Small intestine (tissue), 7 donors: ENCODE measurements around the gene RGSL1. TPM values are rescaled to one million over a fixed set of nuclear protein-coding genes. Genes with fewer than 3 reads are reported as not detected.
A peak's percentile ranks its signal among the peaks of the same experiment; 100 is the strongest.

ENCODE experiments used
- DNase-seq, 2 donors: peaks; one replicate each; pipeline versions ENCODE4 v3.0.0 to v3.0.0-alpha.2; 2013
- FAIRE-seq: peaks from 2 replicates; lab custom pipeline; 2012; peaks lifted over from hg19 to GRCh38; lab: Jason Lieb, UNC
- H3K27ac ChIP-seq, 3 donors: one replicate each; pipeline ENCODE4 v1.5.1; 2013; ENCODE audit warnings: low read length in 2 of 3, mild to moderate bottlenecking in 2 of 3, control low read depth in 1 of 3, inconsistent platforms in 1 of 3, low read depth in 1 of 3, moderate library complexity in 1 of 3
- H3K27me3 ChIP-seq, 3 donors: one replicate each; pipeline ENCODE4 v1.6.1; 2013; ENCODE audit warnings: low read length in 3 of 3, inconsistent platforms in 1 of 3; ENCODE audit not compliant: control insufficient read depth in 3 of 3, insufficient read depth in 3 of 3
- H3K36me3 ChIP-seq, 3 donors: one replicate each; pipeline ENCODE4 v1.6.1; 2013; ENCODE audit warnings: low read length in 3 of 3, inconsistent platforms in 1 of 3, low read depth in 1 of 3, mild to moderate bottlenecking in 1 of 3, moderate library complexity in 1 of 3; ENCODE audit not compliant: control insufficient read depth in 3 of 3, insufficient read depth in 2 of 3
- H3K4me1 ChIP-seq, 3 donors: one replicate each; pipeline ENCODE4 v1.6.1; 2013; ENCODE audit warnings: low read length in 2 of 3, inconsistent platforms in 1 of 3, low read depth in 1 of 3, mild to moderate bottlenecking in 1 of 3, moderate library complexity in 1 of 3; ENCODE audit not compliant: control insufficient read depth in 3 of 3, insufficient read depth in 2 of 3
- H3K4me3 ChIP-seq, 3 donors: one replicate each; pipeline ENCODE4 v1.5.1; 2013; ENCODE audit warnings: low read length in 3 of 3, control low read depth in 1 of 3, inconsistent platforms in 1 of 3, low read depth in 1 of 3, mild to moderate bottlenecking in 1 of 3, moderate library complexity in 1 of 3
- H3K9me3 ChIP-seq, 2 donors: one replicate each; pipeline ENCODE4 v1.6.1; 2013; ENCODE audit warnings: low read depth in 1 of 2, low read length in 1 of 2; ENCODE audit not compliant: control insufficient read depth in 2 of 2, insufficient read depth in 1 of 2
- WGBS, 3 donors: extraction: QIAGEN DNeasy Blood & Tissue Kit; methylation state at CpG; one replicate each; pipeline ENCODE4 v1.1.7; 2013; 5-methylcytosine and 5-hydroxymethylcytosine counted together
- polyA plus RNA-seq, 4 donors: library from polyadenylated mRNA; stranded (reverse) in 3 of 4; unstranded in 1 of 4; fragments of 200-250 nt in 3 of 4; fragments of 120-200 nt in 1 of 4; gene quantifications; one replicate each; pipeline versions ENCODE4 v1.2.1 to v1.2.3, GENCODE V29; 2013
- donor health status: healthy with polysubstance abuse.
- donor health status: control.
- donor health status: control.
- donor health status: Bipolar disorder and iron deficiency.
- donor health status: healthy.

Gene RGSL1
- polyA plus RNA-seq, 4 donors: not detected

GRCh38 chr1:182601416-182601786, 151.5 kb downstream of the RGSL1 start:
- H3K4me1 ChIP-seq: peaks cover 0 to 9% (median 0%) of the 10 kb centered on the region in 3 donors
- H3K9me3 ChIP-seq: no peaks in the 10 kb centered on the region
- FAIRE-seq: no peak
- H3K27ac ChIP-seq: no peak overlapping the region
- peaks cover 0 to 22% (median 0%) of the 10 kb centered on the region in 3 donors for H3K27me3 ChIP-seq
- peak; percentile 79 to 81 for DNase-seq
- H3K4me3 ChIP-seq: no peak overlapping the region
- peaks cover 0 to 3% (median 0%) of the 10 kb centered on the region in 3 donors for H3K36me3 ChIP-seq
- 22 to 28% (median 26%) methylated on average over 6 of the region's 6 CpGs for WGBS, 3 donors

- Histone ChIP-seq H3K27me3 (peaks cover 0 to 22% (median 0%) of the 10 kb centered on the region in 3 donors), H3K9me3 (no peaks in the 10 kb centered on the region), H3K36me3 (peaks cover 0 to 3% (median 0%) of the 10 kb centered on the region in 3 donors), H3K27ac (no peak overlapping the region), H3K4me1 (peaks cover 0 to 9% (median 0%) of the 10 kb centered on the region in 3 donors), H3K4me3 (no peak overlapping the region)
- WGBS, 3 donors: 75 to 80% (median 80%) methylated on average over 4 of the region's 4 CpGs
- DNase-seq (no peak), FAIRE-seq (no peak)
Measured at GRCh38 chr1:182601913-182602312, 152.0 kb downstream of the RGSL1 start.

- H3K4me3 ChIP-seq: no peak overlapping the region
- DNase-seq (no peak), FAIRE-seq (no peak)
- no peak overlapping the region for H3K27ac ChIP-seq
- no peaks in the 10 kb centered on the region for H3K9me3 ChIP-seq
- 58 to 74% (median 73%) methylated on average over 10 of the region's 10 CpGs for WGBS, 3 donors
- peaks cover 0 to 3% (median 0%) of the 10 kb centered on the region in 3 donors for H3K36me3 ChIP-seq
- peaks cover 0 to 9% (median 0%) of the 10 kb centered on the region in 3 donors for H3K4me1 ChIP-seq
- peaks cover 0 to 30% (median 0%) of the 10 kb centered on the region in 3 donors for H3K27me3 ChIP-seq
Measured at GRCh38 chr1:182602935-182603645, 153.1 kb downstream of the RGSL1 start.

DNA sequence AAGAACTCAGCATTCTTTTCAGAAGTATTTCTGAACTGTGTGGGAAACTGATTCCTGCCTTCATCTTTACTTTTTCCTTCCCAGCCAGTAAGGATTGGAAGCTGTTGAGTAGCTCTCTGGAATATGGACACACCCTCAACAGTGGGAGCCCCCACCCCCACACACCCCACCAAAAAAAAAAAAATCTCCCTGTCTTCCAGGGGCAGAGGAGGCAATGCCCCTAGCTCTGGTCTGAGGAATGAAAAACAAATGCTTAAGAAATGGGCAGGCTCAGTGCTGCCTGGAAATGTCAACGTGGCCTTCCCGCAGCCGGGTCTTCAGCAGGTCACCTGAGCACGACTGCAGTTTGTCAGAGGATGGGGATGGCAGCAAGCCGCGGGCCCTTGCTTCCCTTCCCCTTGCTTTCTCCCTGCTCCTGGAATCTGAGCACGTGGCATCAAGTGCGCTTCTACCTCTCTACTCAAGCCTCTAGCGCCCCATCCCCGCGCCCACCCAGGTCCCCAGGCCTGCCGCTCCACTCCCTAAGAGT, 153.8 kb downstream of the RGSL1 start:
- Histone ChIP-seq H3K4me1 (peaks cover 0 to 9% (median 0%) of the 10 kb centered on the region in 3 donors), H3K9me3 (no peaks in the 10 kb centered on the region), H3K4me3 (peak overlapping the region in 2 of 3 donors; percentile 38 to 41), H3K36me3 (peaks cover 0 to 3% (median 0%) of the 10 kb centered on the region in 3 donors), H3K27ac (peak overlapping the region in 1 of 3 donors; percentile 18), H3K27me3 (peaks cover 0 to 32% (median 0%) of the 10 kb centered on the region in 3 donors)
- FAIRE-seq (no peak), DNase-seq (no peak)
- 2 to 4% (median 3%) methylated on average over 12 of the region's 12 CpGs for WGBS, 3 donors

DNA sequence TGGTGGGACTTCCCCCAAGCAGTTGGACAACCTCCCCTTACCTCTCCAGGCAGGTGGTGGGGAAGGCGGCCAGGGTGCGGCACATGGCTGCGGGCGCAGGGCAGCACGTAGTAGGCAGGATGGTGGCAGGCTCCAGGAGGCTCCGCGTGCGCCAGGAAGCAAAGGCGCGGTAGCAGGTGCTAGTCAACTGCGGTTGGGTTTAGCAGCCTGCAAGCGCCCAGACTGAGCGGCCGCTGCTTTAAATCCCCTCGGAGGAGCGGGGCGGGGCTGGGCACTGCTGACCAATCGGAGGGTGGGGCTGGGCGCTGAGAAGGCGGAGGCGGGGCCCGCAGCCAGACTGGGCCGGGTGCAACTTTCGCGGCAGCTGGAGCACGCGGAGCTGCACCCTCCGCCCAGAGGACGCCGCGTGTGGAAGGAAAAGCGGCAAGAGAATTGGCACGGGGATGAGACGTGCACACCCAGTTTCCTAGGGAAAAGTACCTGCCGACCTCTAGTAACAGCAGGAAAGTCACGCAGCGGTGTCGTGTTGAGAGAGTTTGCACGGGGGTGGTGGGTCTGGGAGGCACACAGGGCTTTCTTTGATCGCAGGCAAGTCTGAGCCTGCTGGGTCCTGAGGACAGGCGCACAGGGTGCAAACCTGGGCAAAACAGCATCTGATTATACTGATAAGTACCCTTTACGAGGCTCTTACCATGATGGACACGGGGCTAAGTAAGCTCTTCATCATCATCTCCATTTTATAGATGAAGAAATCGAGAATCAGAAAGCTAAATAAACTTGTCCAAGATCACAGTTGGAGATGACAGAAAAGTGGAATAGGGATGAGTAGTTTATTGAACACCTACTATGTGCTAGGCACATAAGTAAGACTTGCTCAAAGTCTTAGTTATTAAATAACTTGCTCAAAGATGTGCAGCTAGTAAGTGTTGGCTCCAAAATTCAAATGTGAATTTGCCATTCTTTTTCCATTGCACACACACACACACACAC, 154.5 kb downstream of the RGSL1 start, which contains the start of gene RGS16:
Gene RGS16 (minus strand): TSS at position 215 of the 990 bp plus-strand sequence. CDS start 130 bp downstream, at position 85.
- 3 to 5% (median 4%) methylated on average over 39 to 44 of the region's 44 CpGs for WGBS, 3 donors
- H3K4me3 ChIP-seq: peak within 1 kb of the TSS in 2 of 3 donors; percentile 38 to 41
- H3K9me3 ChIP-seq: no peaks in the 10 kb centered on the region
- H3K27me3 ChIP-seq: peaks cover 0 to 36% (median 0%) of the 10 kb centered on the region in 3 donors
- H3K4me1 ChIP-seq: peaks cover 0 to 9% (median 0%) of the 10 kb centered on the region in 3 donors
- peak within 1 kb of the TSS in 1 of 3 donors; percentile 18 for H3K27ac ChIP-seq
- peaks cover 0 to 3% (median 0%) of the 10 kb centered on the region in 3 donors for H3K36me3 ChIP-seq
- DNase-seq (peak; percentile 91 to 93), FAIRE-seq (no peak)

DNA sequence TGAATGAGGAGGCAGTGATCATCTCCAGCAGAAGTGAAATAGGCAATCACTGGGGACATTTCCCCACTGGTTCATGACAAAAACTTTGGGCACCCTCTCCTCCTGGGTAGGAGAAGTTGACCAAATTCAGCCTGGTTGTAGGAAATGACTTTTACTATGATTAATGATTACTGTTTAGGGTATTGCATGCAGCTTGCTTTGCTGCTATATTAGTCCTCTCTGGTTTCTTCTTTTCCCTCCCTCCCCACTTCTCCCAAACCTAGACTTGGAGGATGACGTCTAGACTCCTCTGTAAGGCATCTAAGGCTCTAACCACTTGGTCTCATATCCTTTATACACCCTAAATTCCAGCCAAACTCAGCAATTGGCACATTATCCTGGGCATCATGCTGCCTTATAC, 157.6 kb downstream of the RGSL1 start:
- Histone ChIP-seq H3K27ac (no peak overlapping the region), H3K27me3 (peaks cover 0 to 42% (median 0%) of the 10 kb centered on the region in 3 donors), H3K9me3 (no peaks in the 10 kb centered on the region), H3K4me3 (no peak overlapping the region), H3K36me3 (no peaks in the 10 kb centered on the region), H3K4me1 (peaks cover 0 to 9% (median 0%) of the 10 kb centered on the region in 3 donors)
- WGBS, 3 donors: 73 to 93% (median 89%) methylated on average over 1 of the region's 1 CpG
- no peak for FAIRE-seq
- DNase-seq: no peak

DNA sequence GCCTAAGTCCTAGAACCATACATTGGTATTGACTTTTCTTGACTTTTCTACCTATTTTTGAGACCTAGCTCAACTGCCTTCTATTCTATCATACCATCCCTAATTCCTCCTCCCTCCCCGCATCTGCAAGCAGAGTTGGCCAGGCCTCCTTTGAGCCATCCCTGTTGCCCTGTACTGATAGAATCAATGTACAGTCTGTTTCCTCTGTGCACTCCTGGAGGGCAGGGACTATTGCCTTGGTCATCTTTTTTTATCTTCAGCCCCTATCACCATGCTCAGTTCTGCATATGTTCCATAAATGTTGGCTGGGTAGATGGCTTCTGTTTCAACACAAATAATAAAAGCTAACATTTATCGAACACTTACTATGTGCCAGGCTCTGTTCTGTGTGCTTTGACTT, 158.3 kb downstream of the RGSL1 start:
- FAIRE-seq: no peak
- no peaks in the 10 kb centered on the region for H3K36me3 ChIP-seq
- no peaks in the 10 kb centered on the region for H3K9me3 ChIP-seq
- DNase-seq: no peak
- WGBS, 3 donors: 64 to 91% (median 89%) methylated on average over 2 of the region's 2 CpGs
- no peak overlapping the region for H3K4me3 ChIP-seq
- H3K4me1 ChIP-seq: peaks cover 0 to 9% (median 0%) of the 10 kb centered on the region in 3 donors
- H3K27me3 ChIP-seq: peaks cover 0 to 42% (median 0%) of the 10 kb centered on the region in 3 donors
- no peak overlapping the region for H3K27ac ChIP-seq
